NCI-H82 (cell line): ENCODE measurements around the gene PHF5A.
"Not testable (repeated sequence)": the region's sequence is repeated elsewhere in the genome, so short reads cannot be mapped to it uniquely, and the experiment has no call there.

ENCODE experiments used
- DNase-seq: peaks from one replicate; lab custom pipeline; 2025; lab: John Stamatoyannopoulos, UW

Gene PHF5A

DNA sequence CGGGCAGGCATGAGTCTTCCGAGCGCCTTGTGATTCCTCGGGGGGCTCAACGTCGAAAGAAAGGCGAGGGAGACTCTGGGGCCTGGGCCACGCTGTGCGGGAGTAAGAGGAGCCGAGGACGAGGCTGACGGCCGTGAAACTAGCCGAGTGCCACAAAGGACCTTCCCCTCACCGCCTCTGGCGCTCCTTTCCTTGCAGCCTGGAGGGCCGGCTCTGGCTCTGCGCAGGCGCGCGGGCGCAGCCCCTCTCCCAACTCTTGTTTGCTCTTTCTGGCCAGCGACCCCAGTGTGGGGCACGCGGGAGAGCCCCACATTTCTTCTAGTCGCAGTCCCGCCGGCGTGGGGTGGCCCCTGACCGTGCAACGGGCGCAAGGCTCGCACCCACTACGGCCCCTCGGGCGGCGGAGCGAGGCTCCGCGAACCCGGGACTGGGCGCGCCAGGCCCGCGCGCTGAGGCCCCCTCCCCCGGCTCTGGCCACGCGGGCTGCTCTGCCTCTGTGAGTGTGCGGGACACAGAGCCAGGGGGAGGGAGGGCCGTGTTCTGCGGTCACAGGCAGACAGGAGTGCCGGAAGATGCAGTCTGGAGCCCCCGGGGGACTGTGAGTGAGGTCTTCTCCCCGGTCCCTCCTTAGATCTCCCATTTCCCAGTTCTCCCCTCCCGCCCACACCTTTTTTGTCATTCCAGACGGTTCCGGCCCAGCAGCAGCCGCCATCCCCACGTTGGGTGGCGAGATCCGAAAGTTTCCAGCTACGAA lies 20.9 kb downstream of the PHF5A start:
- peak; percentile 79 for DNase-seq

GRCh38 chr22:41446639-41447434 lies 21.7 kb downstream of the PHF5A start, which contains the start of gene TOB2:
TOB2 (minus strand) TSS chr22:41446801; CDS start chr22:41437345, 9,456 bp downstream.
- peak; percentile 94 for DNase-seq

- DNase-seq = no peak
Observed at GRCh38 chr22:41446057-41446501, 22.4 kb downstream of the PHF5A start.

DNA sequence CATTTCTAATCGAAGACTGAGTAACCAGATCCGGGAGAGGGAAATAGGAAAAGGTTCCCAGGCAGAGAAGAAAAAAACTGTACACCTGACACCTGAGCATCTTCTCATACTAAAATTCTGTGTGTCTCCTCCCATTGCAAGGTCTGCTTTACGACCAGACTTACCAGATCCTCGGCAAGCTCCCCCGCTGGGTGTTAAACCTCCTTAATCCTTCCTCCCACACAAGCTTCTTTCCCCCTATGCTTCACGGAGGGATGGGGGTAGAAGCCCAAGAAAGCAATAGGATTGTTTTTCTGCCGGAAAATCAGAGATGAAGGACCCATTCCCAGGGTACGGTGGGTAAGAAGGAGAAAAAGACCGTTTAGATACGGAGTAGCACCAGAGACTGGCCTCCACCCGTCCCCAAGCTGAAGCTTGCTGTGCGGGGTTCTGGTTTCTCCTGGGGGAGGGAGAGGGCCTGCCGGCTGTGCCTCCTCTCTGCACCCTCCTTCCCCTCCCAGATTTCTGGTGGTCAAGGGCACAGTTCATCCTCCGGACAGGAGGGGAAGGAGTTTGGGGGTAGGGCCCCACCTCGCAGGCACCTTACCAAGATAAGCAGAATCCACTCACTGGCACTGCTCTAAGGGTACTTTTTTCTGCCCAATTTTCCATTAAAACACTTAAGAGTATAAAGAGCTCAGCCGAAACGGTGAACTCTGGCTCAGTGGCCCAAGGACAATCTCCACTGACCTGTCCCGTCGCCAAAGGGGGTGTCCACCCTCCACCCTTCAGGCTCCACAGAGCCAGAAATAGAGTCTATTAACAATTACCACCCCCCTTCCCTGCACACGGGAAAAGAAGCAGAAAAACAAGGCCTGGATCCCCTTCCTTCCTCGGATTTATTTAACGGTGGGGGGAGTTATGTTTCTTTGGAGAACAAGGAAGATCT lies 23.1 kb downstream of the PHF5A start:
- DNase-seq = peak; percentile 86

DNA sequence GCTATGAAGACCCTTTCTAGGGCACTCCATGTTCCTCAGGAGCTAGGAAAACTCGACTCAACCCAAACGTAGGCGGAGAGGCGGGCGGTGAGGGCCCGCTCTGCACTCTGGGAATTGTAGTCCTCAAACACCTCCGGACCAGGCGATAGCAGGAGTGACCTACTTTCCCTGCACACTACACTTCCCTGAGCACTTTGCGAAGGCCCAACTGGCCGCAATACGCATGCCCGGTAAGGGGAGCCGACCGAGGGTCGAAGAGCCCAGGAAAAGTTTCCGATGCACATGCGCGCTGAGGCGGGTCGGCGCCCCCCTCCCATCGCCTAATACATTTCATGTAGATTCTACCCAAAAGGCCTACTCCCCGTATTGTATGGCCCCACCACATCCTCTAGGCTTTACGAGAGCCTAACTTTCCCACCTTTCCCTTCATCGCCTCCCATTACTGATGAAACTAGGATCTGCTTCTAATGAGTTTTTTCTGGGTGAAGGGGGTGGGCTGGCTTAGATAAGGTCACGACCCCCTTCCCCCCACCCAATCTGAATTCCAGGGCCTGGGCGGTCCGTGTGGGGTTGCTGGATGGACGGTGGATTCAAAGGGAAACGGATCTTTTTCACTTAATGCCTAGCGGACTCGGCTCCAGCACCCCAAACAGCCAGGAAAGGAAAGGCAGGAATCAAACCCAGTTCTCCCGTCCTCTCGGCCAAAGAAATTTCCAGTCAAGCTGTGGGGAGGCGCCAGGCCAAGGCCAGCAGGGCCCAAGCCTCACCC lies 23.9 kb downstream of the PHF5A start:
- DNase-seq = peak; percentile 97

- peak; percentile 93 for DNase-seq
Observed at GRCh38 chr22:41442240-41442792, 26.2 kb downstream of the PHF5A start.

DNA sequence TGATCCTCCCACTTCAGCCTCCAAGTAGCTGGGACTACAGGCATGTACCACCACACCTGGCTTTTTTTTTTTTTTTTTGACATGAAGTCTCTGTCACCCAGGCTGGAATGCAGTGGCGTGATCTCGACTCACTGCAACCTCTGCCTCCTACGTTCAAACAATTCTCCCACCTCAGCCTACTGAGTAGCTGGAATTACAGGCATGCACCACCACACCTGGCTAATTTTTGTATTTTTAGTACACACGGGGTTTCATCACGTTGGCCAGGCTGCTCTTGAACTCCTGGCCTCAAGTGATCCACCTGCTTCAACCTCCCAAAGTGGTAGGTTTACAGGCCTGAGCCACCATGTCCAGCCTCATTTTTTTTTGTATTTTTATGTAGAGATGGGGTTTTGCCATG lies 28.0 kb downstream of the PHF5A start:
- not testable (repeated sequence) for DNase-seq

DNA sequence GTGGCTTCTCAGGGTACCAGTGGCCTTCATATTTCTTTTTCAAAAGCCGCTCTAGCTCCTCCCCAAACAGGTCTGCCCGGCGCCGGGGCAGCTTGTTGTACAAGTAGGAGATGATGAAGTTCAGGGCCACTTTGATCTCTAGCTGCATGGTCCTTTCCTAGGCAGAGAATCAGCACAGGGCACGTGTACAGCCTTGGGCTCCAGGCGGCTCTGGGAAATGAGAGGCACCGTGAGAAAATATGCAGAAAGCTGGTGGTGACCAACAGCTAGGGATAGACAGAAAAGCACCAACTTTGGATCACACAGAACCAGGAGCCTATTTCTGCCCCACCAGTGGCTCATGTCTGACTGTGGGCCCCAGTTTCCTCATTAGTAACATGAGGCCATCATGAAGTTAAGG lies 31.3 kb downstream of the PHF5A start:
- DNase-seq = no peak

GRCh38 chr22:41436322-41437113 lies 32.0 kb downstream of the PHF5A start:
- no peak for DNase-seq

GRCh38 chr22:41435560-41435959 lies 32.9 kb downstream of the PHF5A start:
- no peak for DNase-seq

- not testable (repeated sequence) for DNase-seq
Observed at GRCh38 chr22:41434361-41435003, 34.0 kb downstream of the PHF5A start.

DNA sequence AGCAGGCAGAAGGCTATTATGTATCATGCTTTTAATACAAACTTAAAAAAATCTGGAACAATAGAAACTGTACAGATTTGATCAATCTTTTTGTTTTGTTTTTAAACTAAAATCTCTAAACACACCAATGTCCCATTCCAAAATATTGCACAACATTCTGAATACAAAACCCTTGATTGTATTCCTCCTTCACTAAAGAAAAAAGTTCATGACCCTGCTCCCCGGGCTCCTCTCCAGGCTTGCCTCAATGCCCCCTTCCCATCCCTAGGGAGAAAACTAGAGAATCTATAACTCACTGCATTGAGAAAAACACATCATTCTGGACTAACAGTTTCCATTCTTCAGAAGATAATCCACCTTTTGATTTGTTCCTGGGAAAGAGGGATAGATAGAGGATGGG lies 35.0 kb downstream of the PHF5A start:
- not testable (repeated sequence) for DNase-seq

DNA sequence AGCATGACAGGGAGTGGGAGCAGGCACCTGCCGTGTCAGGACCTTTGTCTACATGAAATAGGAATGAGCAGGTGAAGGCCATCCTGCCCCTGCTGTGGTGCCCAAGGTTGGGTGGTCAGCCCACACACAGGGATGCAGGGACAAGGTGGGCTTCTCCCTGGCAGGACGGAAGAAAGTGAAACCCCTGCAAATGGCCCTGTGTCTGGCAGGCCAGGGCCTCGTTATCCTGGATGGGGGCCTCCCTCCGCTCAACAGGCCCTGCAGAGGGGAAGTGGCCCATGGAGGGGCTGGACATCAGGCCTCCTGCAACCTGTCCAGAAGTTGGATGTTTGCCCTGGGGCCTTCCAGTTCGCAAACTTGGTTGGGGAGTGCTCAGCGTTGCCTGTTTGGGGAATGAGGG lies 36.8 kb downstream of the PHF5A start:
- DNase-seq = no peak

DNA sequence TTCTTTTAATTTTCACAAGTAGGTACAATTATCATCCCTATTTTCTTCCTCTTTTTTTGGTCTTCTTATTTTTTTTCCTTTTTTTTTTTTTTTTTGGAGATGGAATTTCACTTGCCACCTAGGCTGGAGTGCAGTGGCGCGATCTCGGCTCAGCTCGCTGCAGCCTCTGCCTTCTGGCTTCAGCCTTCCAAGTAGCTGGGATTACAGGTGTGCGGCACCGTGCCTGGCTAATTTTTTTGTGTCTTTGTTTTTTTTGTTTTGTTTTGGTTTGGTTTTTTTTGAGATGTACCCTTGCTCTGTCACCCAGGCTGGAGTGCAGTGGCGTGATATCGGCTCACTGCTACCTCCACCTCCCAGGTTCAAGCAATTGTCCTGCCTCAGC lies 38.5 kb downstream of the PHF5A start:
- DNase-seq = no peak

DNA sequence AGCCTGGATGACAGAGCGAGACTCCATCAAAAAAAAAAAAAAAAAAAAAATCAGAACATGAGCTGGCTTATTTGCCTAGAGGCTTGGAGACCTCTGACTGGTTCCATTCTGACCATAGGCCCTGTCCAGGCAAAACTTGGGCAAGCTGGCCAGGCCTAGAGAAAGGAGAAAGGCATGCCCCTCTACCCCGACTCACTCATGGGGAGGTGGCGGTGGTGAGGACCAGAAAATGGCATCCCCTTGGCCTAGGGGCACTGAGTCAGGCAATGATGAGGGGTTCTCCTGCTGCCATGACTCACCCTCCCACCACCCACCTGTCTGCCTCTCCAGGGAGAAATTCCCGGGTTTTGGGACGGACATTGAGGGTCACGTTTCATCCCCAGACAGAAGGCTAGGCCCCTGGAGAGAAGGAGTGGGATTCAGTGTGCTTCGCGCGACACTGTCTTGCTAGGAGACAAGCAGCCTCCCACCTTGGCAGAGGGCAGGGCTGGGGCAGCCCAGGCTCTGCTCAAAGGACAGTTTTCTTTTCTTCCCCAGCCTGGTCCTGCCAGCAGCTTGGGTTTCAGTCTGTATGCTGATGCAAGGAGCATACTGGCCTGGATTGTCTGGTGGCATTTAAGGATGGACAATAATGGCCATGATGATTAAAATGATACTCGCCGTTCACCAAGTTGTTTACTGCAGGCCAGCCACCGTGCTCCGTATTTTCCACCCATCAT lies 39.1 kb downstream of the PHF5A start:
- DNase-seq = no peak

GRCh38 chr22:41425660-41426365 lies 42.7 kb downstream of the PHF5A start:
- no peak for DNase-seq

GRCh38 chr22:41418717-41419116 lies 49.8 kb downstream of the PHF5A start:
- no peak for DNase-seq
